ENCODE data around the gene KLHL21.

GRCh38 chr1:6596886-6597776 is 5.5 kb downstream of the KLHL21 start:
- no peak for TF ChIP-seq CTCF (IDR thresholded peaks at IDR 0.05)
- TF ChIP-seq POLR2A (IDR thresholded peaks at IDR 0.05): no peak
- no peak for TF ChIP-seq EP300 (IDR thresholded peaks at IDR 0.05)

Measured in ovary (tissue), 3 donors.